TTC549 (cell line): Measurements from ENCODE around the gene HIC1.

Experiments
- FAIRE-seq: peaks from 2 replicates; lab custom pipeline; 2012; peaks lifted over from hg19 to GRCh38; lab: Jason Lieb, UNC

The HIC1 gene

GRCh38 chr17:2048805-2049204 lies 6.1 kb upstream of the HIC1 start:
- no peak for FAIRE-seq

DNA sequence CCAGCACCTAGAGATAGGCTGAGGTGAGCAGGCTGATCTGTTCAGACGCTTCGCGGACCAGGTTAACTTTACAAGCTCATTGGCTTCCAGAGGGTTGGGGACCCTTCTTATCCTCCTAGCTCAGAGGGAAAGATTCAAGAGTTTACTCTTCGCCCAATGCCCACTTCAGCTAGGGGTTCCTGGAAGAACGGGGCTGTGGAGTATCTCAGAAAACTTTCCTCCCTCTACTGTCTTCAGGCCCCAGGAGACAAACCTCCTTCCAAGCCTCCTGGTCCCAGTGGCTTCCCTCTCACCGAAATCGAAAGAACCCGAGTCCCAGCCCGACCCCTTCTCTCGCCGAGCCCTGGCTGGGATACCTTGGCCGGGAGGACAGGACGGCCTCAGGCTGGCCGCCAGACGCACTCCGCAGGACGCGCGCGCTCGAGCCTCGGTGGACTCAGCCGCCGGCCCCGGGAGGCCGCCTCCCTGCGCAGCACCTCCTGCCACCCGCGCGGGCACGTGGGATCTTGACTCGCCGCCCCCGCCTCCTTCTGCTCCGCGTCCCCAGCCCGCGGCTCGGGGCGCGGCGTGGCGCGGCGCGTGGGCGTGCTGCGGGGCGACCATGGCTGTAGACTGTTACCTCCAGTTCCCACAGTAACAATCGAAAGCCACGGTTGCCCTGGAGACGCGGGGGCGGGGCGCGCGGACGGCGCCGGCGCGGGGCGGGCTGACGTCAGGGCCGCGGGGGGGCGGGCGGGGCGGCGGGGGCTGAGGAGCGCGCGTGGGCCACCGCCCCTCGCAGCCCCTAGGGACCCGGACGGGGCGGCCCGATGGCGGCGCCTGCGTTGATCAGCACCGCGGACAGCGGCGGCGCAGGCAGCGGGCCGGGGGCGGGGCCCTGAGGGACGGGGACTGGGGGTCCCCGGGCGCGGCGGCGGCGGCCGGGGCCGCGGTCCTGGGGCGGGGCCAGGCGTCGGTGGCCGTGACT lies 5.3 kb upstream of the HIC1 start:
- no peak for FAIRE-seq

DNA sequence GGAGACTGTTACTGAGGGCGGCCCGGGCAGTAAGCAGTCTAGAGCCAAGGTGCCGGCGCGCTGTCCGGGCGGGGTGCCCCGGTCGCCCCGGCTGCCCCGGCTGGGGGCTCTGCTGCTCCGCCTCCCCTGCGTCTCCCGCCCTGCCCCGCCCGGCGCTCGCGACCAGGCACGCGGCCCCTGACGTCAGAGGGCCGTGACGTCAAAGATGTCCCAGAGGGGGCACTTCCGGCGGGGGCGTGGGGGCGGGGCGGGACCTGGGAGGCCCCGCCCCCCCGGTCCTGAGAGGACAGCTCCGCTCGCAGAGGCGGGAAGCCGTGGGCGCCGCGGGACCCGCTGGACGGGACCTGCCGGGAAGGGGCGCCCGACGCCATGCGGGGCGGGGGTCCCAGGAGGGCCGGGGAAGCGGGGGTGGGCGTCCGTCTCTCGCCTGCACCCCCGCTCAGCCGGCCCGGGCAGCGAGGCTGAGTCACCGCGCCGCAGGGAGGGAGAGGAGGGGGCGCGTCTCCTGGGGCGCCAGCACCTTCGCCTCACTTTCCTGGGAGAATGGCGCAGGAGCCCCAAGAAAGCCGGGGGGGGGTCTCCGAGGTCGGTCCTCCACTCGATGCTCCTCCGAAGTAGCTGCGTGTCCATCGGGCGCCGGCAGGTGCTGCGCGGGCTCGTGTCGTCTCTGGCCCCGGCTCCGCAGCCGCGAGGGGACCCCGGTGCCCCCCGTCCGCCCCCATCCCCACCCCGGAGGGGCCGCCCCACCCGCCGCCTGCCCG lies 4.4 kb upstream of the HIC1 start:
- no peak for FAIRE-seq

DNA sequence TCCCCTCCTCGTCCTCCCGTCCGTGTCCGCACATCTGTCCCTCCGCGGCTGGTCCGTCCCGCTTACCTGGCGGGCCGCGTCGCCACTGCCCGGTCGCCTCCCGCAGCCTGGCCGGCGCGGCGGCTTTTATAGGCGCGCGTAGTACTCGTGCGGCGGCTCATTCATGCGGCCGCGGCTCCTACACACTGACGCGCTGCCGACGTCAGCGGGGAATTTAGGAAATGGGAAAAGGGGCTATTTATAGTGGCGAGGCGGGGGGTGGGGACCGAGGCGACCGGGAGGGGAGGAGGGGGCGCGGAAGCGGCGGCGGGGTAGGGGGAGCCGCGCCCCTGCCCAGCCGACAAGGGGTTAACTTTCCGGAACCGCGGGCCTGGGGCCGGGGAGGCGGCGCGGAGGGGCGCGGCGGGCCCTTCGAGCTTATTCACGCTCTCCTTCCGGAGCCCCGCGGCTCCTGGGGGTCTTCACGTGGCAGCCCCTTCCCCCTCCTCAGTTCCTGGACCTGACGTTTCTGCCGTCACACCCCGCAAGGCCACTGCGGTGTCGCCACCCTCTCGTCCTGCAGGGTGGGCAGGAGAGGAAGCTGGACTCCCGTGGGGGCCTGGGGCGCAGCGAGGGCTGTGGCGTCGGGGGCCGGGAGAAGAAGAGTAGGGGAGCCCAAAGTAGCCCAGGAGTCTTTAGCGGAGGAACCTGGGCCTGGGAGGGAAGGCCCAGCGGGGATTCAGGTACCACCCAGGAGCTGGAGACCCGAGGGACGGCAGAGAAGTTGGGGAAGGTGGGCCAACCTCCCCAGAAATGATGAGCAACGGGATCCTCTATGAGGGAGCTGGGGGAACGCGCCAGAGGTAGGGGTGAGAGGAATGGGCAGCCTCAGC lies 3.6 kb upstream of the HIC1 start:
- FAIRE-seq, result no peak

DNA sequence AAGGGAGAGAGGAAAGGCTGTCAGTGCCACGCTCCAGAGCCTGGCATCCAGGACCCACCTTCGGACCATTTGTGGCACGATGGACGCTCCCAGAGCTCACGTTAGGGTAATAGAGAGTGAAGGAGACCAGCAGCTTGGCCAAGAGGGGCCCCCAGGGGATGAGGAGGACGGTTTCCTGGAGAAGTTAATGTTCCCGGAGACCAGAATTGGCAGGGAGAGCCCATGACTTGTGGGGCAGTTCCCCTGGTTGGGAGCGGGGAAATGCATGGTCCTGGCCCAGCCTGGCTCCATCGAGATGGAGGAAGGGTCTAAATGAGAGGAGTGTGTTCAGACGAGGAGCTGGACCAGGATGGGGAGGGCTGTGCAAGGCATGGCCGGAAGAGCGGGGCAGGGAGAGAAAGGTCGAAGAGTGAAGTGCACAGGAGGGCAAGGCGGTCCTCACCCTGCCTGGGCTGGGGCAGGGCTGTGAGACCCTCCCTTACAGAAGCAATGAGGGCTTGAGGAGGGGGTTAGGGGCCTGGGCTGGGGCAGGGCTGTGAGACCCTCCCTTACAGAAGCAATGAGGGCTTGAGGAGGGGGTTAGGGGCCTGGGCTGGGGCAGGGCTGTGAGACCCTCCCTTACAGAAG lies 2.9 kb upstream of the HIC1 start:
- FAIRE-seq, result no peak

DNA sequence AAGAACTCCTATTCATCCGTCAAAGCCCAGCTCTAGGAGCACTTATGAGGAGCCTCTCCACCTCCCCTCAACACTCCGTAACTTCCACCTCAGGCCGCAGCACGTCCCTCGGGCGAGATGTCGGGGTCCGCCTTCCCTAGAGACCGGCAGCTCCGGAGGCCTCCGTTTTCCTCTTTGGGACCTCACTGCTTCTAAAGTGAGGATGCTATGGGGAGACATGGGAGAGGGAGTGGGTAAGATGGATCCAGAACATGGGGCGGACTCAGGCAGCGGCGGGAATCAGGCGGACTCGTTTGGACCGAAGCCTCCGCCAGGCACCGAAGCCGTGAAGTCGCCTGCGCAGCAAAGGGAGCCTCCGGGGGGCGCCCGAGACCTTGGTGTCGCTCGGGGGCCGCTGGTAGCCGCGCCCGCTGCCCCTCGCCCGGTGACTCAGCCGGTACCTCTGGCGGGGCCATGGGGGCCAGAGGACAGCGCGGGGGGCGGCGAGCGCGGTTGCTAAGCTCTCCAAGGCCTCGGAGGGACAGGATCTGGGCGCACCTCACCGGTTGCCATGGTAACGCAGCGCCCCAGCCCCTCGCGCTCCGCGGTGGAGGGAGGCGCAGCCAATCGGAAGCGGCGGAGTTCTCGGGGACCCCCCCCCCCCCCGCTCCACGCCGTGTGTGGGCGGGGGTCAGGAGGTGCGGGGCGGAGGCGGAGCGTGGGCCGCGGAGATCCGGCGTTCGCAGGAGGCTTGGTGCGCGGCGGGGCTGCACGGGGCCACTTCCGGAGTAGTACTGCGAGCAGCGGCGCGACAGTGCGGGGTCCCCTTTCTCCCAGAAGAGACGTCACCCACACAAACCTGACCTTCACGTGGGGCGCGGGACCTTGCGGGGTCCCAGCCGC lies 1.3 kb upstream of the HIC1 start:
- FAIRE-seq, result no peak

- no peak for FAIRE-seq
Observed at GRCh38 chr17:2054262-2054511, 716 bp upstream of the HIC1 start.

GRCh38 chr17:2055292-2056205 lies 646 bp downstream of the HIC1 start:
- FAIRE-seq, result no peak

DNA sequence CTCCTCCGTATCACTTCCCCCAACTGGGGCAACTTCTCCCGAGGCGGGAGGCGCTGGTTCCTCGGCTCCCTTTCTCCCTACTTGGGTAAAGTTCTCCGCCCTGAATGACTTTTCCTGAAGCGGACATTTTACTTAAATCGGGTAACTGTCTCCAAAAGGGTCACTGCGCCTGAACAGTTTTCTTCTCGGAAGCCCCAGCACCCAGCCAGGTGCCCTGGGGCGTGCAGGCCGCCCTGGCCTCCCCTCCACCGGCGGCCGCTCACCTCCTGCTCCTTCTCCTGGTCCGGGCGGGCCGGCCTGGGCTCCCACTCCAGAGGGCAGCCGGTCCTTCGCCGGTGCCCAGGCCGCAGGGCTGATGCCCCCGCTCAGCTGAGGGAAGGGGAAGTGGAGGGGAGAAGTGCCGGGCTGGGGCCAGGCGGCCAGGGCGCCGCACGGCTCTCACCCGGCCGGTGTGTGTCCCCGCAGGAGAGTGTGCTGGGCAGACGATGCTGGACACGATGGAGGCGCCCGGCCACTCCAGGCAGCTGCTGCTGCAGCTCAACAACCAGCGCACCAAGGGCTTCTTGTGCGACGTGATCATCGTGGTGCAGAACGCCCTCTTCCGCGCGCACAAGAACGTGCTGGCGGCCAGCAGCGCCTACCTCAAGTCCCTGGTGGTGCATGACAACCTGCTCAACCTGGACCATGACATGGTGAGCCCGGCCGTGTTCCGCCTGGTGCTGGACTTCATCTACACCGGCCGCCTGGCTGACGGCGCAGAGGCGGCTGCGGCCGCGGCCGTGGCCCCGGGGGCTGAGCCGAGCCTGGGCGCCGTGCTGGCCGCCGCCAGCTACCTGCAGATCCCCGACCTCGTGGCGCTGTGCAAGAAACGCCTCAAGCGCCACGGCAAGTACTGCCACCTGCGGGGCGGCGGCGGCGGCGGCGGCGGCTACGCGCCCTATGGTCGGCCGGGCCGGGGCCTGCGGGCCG lies 1.6 kb downstream of the HIC1 start:
- FAIRE-seq, result no peak

DNA sequence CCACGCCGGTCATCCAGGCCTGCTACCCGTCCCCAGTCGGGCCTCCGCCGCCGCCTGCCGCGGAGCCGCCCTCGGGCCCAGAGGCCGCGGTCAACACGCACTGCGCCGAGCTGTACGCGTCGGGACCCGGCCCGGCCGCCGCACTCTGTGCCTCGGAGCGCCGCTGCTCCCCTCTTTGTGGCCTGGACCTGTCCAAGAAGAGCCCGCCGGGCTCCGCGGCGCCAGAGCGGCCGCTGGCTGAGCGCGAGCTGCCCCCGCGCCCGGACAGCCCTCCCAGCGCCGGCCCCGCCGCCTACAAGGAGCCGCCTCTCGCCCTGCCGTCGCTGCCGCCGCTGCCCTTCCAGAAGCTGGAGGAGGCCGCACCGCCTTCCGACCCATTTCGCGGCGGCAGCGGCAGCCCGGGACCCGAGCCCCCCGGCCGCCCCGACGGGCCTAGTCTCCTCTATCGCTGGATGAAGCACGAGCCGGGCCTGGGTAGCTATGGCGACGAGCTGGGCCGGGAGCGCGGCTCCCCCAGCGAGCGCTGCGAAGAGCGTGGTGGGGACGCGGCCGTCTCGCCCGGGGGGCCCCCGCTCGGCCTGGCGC lies 2.4 kb downstream of the HIC1 start:
- FAIRE-seq, result no peak

GRCh38 chr17:2057760-2058585 lies 3.1 kb downstream of the HIC1 start:
- no peak for FAIRE-seq

DNA sequence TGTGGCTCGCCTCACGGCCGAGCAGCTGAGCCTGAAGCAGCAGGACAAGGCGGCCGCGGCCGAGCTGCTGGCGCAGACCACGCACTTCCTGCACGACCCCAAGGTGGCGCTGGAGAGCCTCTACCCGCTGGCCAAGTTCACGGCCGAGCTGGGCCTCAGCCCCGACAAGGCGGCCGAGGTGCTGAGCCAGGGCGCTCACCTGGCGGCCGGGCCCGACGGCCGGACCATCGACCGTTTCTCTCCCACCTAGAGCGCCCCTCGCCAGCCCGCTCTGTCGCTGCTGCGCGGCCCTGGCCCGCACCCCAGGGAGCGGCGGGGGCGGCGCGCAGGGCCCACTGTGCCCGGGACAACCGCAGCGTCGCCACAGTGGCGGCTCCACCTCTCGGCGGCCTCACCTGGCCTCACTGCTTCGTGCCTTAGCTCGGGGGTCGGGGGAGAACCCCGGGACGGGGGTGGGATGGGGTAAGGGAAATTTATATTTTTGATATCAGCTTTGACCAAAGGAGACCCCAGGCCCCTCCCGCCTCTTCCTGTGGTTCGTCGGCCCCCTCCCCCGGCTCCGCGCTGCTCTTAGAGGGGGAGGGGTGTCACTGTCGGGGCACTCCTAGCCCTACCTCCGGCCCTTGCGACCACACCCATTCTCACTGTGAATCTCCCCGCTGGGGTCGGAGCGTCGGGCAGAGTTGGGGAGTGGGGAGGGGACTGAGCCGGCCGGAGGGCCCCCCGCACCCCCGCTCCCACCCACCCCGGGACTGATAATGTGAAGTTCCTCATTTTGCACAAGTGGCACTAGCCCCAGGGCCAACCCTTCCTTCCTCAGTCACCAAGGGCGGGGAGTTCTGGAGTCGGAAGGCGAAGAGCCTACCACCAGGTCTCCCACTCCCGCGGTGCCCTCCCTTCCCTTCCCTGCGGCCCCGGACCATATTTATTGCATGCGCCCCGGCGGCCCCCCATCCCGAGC lies 4.0 kb downstream of the HIC1 start:
- FAIRE-seq, result no peak

DNA sequence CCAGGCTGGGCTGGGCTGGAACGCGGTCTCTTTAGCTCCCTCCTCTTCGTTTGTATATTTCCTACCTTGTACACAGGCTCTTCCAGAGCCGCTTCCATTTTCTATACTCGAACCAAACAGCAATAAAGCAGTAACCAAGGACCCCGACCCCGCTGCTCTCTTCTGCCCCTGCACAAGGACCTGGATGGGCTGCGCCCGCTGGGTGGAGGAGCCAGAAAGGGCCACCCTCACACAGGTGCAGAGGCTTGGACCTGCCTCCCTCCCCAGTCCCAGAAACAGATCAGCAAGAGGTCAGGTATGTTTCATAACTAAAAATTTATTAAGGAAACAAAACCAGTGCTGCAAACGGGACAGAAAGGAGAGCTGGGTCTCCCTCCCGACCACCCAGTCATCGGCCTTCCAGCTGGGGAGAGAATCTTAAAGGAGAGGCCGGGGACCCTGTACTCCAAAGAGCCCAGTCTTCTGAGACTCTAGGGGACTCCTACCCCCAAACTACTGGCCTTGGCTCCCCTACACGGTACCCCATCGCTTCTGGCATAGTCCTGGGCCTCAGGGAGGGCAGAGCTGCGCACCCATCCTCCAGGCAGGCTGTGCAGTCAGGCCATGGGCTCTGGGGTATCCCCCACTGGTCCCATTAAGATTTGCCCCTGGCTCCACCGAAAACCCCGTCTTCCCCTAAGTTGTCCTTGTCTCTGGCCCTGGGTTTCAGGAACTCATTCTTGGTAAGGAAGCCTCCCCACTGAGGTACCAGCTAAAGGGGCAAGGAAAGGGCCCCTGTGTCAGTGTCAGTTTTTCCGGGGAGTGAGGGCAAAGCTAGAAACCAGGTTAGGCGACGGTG lies 4.9 kb downstream of the HIC1 start:
- FAIRE-seq, result no peak

- no peak for FAIRE-seq
Observed at GRCh38 chr17:2060385-2060658, 5.4 kb downstream of the HIC1 start.

- no peak for FAIRE-seq
Observed at GRCh38 chr17:2060681-2061440, 6.0 kb downstream of the HIC1 start.
